Measurements from ENCODE around the gene HOXB5.

HOXB5 gene
- total RNA-seq = 0 to 0.99 (median 0) reads per million in 17 experiments

DNA sequence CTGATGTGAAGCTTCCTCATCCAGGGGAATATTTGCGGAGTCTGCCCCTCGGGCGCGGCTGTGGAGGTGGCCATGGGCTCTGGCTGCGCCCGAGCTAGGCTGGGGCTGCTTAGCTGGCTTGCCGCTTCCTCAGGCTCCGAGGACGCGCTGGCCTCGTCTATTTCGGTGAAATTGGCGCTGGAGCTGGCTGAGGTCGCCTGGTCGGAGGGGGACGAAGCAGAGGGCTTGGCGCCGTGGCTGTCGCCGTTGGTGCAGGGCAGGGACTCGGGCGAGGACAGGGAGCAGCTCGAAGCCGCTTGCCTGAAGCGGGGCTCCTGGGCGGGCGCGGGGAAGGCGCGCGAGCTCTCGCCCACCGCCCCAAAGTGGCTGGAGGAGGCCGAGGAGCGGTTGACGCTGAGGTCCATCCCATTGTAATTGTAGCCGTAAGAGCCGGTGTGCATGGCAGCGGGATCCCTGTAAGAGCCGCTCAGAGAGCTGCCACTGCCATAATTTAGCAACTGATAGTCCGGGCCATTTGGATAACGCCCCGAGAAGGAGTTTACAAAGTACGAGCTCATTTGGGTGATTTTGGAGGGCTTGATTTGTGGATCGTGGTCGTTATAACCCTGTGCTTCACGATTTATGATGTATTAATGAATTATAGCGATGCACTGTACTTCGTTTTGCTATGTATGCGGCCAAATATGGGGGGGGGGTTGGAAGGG is at the start of gene HOXB5:
TSS of gene HOXB5 (minus strand) at position 654 of the 704 bp plus-strand sequence. CDS start at position 557, 97 bp downstream.
- peak in 3 of 4 experiments; percentile 17 to 50 (median 40) for DNase-seq

DNA sequence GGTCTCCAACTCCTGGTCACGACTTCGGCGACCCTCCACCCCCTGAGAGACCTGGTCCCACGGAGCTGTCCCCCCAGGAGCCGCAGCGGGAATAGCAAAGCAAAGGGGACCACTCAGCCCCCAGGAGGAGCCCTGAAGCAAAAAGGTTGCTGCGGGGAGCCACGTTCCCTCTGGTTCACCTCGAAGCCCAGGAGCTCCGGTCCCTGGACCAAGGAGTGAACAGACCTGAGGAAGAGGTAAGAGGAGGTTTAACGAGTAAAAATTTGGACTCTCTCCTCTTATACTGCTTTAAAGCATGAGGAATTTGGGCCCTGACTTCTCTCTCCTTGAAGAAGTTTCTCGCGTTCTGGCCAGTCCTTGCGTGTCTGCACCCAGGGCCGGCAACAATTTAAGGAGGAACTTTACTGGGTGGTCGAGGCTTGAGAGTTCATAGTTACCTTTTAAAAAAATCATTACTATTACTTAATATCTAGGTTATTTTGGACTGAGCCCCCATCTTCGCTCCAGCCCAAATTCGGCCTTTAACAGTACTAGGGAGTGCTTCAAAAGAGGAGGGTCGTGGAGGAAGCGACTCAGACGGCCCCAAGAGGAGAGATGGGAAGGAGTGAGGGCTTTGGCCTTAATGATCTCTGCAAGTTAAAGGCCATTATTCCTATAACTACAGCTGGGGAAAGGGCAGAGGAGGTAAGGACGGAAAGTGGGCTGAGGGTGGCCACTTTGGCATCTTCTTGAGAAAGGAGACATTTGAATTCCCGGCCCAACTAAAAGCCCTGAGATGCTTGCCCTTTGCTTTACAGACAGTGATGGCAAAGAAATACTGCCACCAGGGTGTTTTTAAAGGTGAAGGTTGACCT is 49.5 kb upstream of the HOXB5 start:
- DNase-seq = no peak

DNA sequence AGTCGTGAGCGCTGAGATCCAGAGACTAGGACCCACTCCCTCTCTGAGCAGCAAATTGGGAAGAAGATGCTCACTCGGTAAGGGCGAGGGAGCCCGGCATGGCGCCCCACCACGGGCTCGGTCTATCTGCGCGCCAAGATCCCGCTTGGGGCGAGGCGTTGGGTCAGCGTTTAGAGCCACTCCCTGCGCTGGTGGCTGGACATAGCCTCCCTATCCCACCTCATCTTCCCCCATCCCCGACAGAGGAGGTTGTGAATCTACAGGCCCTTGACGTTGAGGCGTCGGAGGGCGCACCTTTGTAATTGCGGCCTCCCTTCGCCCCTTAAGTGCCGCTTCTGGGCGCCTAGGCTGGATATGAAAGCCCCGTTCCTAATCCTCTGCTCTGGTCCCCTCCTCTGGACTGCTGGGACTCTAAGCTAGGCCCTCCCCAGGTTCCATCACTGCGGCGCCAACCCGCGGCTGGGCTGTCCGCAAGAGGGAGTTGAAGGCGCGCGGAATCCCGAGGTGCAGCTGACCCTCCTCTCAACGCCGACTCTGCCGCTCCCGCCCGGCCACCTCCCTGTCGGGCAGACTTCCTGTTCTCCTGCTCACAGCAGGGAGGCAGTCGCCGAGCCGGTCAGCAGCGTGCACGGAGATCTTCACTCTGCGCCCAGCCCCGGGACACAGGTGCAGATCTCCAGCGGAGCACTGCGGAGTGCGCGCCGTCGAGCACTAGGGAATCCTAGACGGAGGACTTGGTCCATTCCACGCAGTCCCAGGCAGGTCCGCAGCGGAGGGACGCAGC is 48.7 kb upstream of the HOXB5 start:
- peak in 1 of 4 experiments; percentile 28 for DNase-seq

DNA sequence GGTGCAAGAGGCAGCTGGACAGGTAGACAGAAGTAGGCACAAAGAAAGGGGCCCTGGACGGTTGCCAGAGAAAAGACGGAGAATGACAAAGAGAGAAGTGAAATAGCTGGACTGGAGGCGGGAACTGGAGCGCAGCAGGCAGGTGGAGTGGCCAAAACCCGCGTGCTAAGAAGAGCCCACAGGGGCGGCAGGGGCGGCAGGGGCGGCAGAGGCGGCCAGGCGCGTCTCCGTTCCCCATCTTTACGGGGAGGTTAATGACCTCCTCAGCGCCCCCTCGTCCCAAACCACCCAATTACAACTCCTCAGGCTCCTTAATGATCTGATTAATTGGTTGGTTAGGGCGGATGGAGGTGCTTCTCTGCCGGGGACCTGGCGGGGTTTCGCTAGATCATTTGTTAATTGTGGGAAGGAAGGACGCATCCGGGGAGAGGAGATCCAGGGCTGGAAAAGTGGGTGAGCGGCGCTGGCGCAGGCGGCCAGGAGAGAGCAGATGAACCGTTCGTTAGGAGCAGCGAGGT is 48.0 kb upstream of the HOXB5 start:
- no peak for DNase-seq

DNA sequence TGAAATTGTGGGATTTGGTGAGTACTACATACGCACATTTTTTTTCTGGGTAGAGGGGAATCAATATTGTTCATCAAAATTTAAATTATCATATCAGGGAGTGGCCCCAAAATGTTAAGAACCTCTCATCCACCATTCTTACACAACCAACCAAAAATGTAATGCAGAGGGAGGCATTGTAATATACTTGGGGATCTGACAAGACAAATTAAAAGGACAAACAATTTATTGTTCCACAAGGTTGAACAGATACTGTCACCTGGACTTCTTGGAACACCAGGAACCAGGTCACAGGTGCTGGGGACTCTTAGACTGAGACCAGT is 47.2 kb upstream of the HOXB5 start:
- DNase-seq = no peak

DNA sequence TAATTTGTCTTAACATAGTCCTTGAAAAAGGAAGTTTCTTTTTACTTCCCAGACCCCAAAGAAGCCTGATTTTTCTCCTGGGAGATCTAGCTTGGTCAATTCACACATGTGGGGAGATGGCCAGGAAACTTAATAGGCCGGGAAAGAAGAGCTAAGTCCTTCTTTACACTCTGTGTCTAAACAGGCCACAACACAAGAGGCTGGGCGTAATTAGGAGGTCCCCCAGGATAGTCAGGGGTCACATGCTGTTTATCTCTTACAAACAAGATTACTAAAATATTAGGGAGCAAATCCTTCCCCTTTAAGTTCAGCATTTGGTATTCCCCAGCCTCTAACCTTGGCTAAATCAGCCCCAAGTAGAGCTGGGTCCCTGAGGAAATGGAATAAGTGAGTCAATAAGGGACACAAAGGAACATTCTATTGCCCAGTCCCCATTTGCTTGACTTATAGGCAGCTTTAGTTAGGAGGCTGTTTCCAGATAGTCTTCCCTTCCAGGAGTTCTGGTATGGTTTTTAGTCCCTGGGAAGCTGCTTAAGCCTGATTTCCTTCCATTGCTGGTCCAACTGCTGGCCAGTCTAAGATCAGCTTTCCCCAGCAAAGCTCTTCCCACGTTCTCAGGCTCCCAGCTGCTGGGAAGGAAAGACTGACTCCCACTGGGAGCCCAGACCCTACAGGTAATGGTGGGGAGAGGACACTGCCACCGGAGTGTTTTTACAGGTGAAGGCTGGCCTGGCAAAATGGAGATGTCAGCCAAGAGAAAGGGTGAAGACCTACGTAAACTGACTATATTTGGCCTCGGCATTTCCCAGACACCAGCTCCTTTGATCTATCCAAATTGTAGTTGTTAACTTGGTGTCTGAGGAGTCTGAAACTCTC is 46.6 kb upstream of the HOXB5 start:
- DNase-seq = no peak

DNA sequence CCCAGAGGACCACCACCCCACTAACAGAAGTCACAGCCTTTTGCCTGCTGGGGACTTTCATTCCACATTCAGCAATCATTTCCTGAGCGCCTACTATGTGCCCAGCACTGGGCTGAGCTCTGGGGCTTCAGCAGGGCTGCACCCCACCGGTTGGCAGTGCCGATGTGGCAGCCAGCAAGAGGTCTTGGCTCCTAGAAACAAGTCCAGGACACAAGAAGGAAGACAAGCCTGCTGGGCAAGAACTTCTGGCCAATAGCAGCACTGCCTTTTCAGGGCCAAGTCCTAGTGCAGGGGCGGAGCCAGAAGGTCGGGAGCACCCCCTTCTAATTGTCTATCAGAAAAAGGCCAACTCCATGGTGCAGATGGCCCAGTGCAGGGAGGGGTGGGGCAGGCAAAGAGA is 45.6 kb upstream of the HOXB5 start:
- no peak for DNase-seq

DNA sequence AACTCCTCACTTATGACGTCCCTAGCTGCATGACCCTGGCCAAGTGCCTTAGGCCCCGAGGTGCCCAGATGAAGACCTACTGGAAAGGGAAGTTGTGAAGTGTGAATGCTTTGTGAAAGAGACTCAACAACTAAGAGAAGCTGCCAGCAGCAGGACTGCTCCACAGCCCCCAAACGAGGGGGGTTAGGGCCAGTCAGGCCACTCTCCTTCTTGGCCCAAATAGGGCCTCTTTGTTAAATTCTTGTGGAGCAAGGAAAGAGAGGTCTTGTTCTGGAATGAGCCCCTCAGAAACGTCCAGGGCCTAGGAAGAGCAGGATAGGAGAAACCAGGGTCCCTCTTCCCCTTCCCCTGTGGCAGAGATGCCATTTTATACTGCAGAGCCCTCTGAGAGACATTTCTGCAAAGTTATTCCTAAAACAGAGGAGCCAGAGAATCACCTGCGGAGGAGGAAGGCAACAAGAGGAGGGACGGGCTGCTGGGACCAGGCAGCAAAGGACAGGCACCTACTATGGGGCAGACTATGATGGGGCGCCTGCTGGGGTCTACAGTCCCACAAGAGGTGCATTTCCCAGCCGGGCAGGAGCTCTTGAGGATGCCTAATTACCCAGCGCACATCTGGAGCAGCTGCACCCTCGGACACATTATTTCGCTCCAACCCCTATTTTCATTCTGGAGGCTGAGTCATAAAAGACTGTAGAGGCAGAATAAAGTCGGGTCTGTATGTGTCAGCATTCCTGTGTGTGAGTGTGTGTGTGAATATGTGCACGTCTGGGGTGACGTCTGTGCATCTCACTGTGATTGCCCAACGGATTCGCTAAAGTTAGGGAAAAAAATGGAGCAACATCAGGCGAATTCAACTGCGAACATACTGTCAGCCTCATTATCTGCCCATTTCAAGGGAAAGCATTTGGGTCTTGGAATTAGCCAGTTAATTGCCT is 44.0 kb upstream of the HOXB5 start:
- DNase-seq = no peak

DNA sequence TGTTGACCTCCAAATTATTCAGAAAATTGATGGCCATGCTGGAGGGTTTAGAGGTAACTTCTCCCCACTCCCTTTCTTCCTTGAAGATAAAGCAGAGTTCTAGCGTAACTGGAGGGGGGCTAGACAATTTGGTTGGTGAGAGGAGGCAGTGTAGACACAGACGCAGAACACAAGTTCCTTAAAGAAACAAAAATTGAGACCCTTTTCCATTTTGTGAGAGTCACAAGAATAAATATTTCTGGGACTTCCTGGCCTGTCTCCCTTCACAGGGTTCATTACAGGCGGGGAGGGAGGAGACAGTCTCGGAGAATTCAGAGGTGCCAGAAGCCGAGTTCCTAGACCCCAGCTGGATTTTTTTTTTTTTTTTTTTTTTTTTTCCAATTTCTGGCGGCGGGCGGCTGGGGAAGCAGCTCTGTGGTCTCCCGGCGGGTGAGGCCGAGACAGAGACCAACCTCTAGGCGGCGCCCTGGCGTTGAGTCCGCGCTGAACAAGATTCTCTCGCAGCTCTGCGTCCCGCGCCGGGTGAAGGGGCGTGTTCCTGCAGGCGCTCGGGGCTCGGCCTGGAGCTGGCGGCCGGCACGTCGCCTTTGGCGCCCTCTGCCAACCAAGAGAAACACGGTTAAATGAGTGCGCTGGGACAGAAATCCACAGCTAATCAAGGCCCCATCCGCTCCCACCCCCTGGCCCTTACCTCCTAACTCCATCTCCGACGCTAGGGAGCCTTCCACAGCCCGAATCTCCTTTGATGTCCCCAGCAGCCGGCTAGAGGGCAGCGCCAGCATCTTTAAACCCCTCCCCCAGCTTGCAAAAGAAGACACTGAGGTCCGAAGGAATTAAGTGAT is 42.8 kb upstream of the HOXB5 start:
- peak; percentile 61 to 83 (median 69) for DNase-seq

DNA sequence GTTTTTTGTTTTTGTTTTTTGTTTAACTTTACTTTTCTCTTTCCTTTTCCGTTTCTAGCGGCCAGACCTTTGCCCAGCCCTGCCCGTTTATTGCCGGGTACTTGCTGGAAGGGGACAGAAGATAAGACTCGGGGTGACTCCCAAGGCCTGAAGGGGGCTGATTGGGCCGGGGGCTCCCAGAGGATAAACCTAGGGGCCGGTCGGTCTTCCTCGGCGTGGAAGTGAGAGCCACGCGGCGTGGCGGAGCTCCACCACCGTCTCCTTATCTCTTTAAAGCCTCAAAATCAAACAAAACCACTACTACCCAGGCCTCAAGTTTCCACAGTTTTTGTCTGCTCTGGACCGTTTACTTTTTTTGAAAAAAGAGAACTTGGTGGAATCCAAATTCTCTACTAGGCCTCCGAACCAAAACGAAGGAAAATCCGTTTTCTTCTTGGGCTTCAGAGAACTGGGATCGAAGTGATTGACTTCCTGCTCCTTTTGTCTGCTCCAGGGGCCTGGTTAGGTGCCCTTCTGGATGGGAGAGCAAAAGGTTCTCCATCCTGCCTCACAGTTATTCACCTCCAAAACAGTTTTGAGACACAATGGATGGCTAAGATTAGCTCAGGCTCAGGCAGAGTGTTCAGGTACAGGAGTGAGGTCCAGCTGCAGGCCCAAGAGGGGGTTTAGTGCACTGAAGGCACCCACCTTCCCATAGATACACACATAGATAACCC is 41.1 kb upstream of the HOXB5 start:
- DNase-seq = no peak

DNA sequence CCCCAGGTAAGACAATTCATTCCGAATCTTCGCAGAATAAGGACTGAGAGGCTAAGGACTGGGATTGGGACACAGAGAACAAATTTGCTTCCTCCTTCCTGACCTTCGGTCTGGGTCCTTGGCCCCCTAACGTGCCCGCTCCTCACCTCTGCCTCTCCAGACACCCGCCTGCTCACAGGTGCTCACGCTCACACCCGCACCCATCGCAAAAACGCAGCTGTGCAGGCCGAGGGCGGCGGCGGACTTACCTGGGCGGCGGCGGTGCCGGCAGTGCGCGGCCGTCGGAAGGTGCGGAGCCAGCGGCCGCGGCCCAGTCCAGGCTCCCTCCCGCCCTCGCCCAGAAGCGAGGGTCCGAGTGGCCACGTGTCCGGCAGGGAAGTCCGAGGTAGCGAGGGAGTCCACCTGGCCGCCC is 39.7 kb upstream of the HOXB5 start:
- no peak for DNase-seq

DNA sequence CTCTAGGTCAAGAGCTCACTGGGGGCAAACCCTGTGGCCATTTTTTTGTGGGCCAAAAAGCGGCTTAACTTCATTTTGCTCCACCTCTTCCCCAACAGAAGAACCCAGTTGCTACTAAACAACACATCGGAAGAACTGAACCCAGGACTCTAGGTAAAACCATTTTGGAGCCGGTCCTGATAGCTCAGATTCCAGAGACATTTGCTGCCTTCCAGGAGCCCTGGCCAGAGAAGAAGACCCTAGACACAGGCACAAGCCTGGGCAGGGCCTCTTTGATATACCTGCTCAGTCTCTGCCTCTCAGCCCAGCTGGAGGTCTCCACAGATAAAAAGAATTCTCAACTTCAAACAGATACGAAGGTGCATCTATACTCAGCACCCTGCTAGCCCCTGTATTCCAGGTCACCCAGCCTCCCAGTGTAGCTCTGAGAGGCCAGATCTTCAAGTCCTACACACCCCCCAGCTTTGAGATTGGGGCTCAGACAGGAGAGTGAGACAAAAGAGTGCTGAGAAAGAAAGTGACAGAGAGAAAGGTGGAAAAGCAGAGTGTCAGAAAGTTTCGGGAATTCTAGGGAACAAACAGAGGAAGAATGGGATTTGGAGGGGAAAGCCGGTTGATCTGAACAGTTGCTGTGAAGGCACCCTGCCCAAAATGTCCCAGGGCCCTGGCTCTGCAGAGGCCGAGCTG is 39.1 kb upstream of the HOXB5 start:
- no peak for DNase-seq

DNA sequence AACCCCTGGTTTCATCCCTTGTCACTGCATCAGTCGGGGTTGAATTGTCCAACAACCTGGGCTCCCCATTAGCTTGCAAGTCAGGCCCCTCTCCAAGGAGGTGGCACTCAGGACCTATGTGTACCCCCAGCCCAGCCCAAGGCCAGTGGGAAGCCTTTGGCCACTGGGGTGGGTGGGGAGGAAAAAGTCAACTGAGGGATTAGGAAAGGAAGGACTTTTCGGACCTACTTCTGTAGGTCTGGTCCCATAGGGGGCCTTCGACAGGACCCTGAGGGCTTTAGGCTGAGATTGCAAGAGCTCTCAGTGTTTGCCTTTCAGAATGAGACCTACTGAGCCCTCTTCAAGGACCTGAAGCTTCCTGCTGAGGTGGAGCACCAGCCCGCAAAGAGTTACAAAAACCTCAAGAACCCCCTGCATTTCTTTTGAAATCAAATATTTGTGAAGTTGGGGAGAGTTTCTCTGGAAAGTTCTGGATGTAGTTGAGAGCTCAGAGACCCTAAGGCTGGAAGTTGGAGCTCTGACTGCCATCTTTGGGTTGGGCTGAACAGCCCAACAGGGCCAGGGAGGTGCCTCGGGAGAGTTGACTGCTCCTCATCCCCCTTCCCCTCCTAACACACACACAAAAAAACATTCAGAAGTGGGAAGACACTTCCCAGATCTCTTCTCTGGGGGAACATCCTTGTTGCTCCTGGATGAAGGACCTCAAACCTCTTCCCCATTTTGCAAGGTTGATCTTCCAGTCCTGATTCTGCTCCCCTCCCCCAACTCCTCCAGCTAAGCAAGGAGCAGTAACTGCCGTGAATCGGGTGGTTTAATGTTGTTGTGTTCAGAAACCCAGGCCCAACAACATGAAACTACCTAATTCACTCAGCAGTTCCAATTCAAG is 38.4 kb upstream of the HOXB5 start:
- no peak for DNase-seq

DNA sequence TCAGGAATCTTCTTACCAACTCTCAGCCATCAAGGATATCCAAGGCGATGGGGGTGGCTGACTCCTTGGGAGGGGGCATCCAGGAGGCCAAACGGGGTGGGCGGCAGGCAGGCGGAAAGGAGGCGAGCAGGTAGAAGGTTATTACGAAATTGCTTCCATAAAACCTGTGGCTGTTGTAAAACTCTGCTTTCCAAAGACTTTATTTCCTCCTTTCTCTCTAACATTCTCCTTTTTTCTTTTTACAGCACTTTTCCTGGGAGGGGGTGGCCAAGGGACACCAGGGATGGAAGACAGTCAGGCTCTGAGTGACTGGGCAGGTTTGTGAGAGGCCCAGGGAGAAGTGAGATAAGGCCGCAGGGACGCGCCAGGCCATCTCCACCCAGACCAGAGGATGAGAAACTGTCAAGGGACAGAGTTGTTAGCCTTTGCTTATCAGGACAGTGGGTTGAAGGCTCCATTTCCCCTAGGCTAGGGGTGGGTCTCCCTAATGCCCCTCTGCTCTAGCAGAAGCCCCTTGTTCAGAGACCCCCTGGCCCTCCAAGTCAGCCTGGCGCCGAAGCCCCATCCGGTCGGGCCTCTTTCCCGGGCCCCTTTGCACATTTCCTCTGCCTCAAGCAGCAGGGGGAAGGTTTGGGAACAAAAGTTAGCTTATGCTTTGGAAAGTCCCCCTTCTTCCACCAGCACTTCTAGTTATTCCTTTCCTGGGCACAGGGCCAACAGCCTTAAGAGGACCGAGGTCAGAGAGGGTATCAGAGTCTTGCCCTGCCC is 37.5 kb upstream of the HOXB5 start:
- DNase-seq = no peak

DNA sequence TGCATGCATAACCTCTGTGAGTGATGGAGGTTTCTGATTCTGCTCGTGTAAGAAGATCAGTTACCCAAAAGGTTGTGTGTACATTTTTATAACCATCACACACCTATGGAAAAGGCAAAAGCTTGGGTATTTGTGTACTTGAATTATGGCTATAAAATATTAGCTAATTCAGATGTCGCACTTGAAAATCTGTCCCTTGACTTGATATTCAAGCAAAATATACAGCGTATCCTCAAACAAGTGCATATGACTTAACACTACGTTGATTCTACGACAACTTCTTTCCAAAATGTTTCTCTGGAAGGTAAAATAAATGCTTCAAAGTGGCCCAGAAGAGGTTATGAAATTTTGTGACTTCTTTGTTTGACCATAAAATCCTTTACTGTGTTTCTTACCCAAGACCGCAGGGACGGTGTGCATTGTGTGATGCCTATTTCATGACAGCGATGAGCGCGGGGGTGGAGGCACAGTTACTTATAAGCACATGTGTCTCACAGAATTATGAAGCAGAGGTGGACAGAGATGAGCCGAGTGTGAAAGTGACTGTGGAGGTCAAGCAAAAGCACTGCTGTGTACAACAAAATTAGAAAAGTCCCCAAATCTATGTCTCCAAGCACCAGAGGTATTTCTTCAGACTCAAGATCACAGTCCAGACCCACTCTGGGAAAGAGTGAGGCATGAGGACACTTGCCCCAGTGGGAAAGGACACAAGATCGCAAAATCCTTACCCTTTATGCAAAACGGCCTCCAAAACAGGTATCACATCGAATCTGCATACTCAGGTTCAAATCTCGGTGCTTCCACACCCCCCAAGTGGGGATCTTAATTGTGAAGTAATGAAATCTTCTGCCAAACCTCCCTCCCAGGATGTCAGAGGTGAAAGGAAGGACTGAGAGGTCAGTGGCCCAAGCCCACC is 36.7 kb upstream of the HOXB5 start:
- DNase-seq = no peak

DNA sequence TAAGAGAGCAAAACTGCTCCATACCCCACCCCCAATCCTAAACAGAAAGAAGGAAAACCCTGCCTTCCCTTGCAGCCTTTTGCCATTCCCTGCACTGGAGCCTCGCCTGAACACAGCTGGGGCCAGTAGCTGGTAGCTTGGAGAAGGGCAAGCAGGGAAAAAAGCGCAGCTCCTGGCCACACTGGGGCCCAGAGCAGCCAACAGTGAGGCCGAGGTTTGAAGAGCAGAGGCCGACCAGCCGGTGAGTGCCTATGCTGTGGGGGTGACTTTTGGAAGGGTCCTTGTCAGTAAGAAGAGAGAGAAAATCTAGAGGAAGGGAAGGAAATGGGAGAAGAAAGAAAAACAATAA is 35.8 kb upstream of the HOXB5 start:
- DNase-seq = no peak

All from suppressor macrophage (primary cell).